Osteoblast (primary cell): ENCODE results near the gene FCRLB. TPM values are rescaled to one million over a fixed set of nuclear protein-coding genes. Genes with fewer than 3 reads are reported as not detected.
"Not testable (repeated sequence)": the region's sequence is repeated elsewhere in the genome, so short reads cannot be mapped to it uniquely, and the experiment has no call there.

ENCODE experiments used
- DNase-seq: peaks from one replicate; pipeline ENCODE4 v3.0.0; 2011; ENCODE audit warnings: low spot score, mixed read lengths; ENCODE audit not compliant: insufficient read length; ENCODE audit errors: missing footprints
- H2AFZ ChIP-seq: 2 replicates; pipeline ENCODE4 v1.6.0; 2011; ENCODE audit warnings: mild to moderate bottlenecking, low read length
- H3K27ac ChIP-seq: 2 replicates; pipeline ENCODE4 v1.5.1; 2011; ENCODE audit warnings: mild to moderate bottlenecking, low read depth, low read length, moderate library complexity
- H3K27me3 ChIP-seq: 2 replicates; pipeline ENCODE4 v1.6.0; 2012; ENCODE audit warnings: mild to moderate bottlenecking, control low read depth, inconsistent platforms, low read length, moderate library complexity; ENCODE audit not compliant: insufficient read depth
- H3K36me3 ChIP-seq: 2 replicates; pipeline ENCODE4 v1.5.1; 2011; ENCODE audit warnings: mild to moderate bottlenecking, low read length, control low read depth, moderate library complexity; ENCODE audit not compliant: insufficient read depth
- H3K4me1 ChIP-seq: 2 replicates; pipeline ENCODE4 v1.5.1; 2011; ENCODE audit warnings: mild to moderate bottlenecking, low read length, control low read depth, moderate library complexity; ENCODE audit not compliant: insufficient read depth
- H3K4me2 ChIP-seq: 2 replicates; pipeline ENCODE4 v1.6.0; 2011; ENCODE audit warnings: mild to moderate bottlenecking, low read length; ENCODE audit not compliant: insufficient read depth
- H3K4me3 ChIP-seq: fragments of 200-600 bp; sonication (generic); 3 replicates; pipeline ENCODE4 v1.5.1; 2012; ENCODE audit warnings: mild to moderate bottlenecking, low read length, inconsistent platforms; ENCODE audit not compliant: insufficient read depth
- H3K79me2 ChIP-seq: 2 replicates; pipeline ENCODE4 v1.6.0; 2012; ENCODE audit warnings: mild to moderate bottlenecking, low read length, control low read depth, inconsistent platforms; ENCODE audit not compliant: insufficient read depth
- H3K9me3 ChIP-seq: 2 replicates; pipeline ENCODE4 v1.5.1; 2011; ENCODE audit warnings: low read depth, low read length, control low read depth
- H4K20me1 ChIP-seq: 2 replicates; pipeline ENCODE4 v1.6.0; 2012; ENCODE audit warnings: mild to moderate bottlenecking, low read length, control low read depth; ENCODE audit not compliant: insufficient read depth
- total RNA-seq: library from RNA; depleted of rRNA; stranded (reverse); fragments of >200 nt; gene quantifications from 2 replicates; pipeline ENCODE4 v1.2.3, GENCODE V29; 2012
- TF ChIP-seq, protein P1 (sequence below): IDR thresholded peaks from 2 replicates; pipeline ENCODE4 v1.5.1; 2011; ENCODE audit warnings: mild to moderate bottlenecking, low read depth, low read length, moderate library complexity; ENCODE audit errors: extremely low read depth

FCRLB gene
- total RNA-seq, 1 donor = 1.8 TPM

GRCh38 chr1:161766102-161766981, 45.0 kb downstream of the FCRLB start, which contains the start of gene ATF6:
TSS of gene ATF6 (plus strand) at chr1:161766320. CDS start at chr1:161766361, 41 bp downstream.
- no peaks in the 10 kb centered on the region for H3K27me3 ChIP-seq
- DNase-seq = peak; percentile 85
- no peaks in the 10 kb centered on the region for H3K9me3 ChIP-seq
- H3K4me3 ChIP-seq = peak within 1 kb of the TSS; percentile 85
- peak within 1 kb of the TSS; percentile 95 for H3K4me2 ChIP-seq
- peaks cover 4% of the 10 kb centered on the region for H4K20me1 ChIP-seq
- peaks cover 8% of the 10 kb centered on the region for H3K4me1 ChIP-seq
- TF ChIP-seq, protein P1, sequence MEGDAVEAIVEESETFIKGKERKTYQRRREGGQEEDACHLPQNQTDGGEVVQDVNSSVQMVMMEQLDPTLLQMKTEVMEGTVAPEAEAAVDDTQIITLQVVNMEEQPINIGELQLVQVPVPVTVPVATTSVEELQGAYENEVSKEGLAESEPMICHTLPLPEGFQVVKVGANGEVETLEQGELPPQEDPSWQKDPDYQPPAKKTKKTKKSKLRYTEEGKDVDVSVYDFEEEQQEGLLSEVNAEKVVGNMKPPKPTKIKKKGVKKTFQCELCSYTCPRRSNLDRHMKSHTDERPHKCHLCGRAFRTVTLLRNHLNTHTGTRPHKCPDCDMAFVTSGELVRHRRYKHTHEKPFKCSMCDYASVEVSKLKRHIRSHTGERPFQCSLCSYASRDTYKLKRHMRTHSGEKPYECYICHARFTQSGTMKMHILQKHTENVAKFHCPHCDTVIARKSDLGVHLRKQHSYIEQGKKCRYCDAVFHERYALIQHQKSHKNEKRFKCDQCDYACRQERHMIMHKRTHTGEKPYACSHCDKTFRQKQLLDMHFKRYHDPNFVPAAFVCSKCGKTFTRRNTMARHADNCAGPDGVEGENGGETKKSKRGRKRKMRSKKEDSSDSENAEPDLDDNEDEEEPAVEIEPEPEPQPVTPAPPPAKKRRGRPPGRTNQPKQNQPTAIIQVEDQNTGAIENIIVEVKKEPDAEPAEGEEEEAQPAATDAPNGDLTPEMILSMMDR = no peak
- peak within 1 kb of the TSS; percentile 95 for H2AFZ ChIP-seq
- H3K79me2 ChIP-seq = peaks cover 50% of the 10 kb centered on the region
- H3K36me3 ChIP-seq = no peaks in the 10 kb centered on the region
- H3K27ac ChIP-seq = peak within 1 kb of the TSS; percentile 98

GRCh38 chr1:161768461-161768860, 47.1 kb downstream of the FCRLB start:
- TF ChIP-seq, protein P1 = no peak
- Histone ChIP-seq H3K4me3 (no peak overlapping the region), H3K9me3 (no peaks in the 10 kb centered on the region), H3K79me2 (peaks cover 67% of the 10 kb centered on the region), H3K4me1 (peaks cover 8% of the 10 kb centered on the region), H3K27ac (no peak overlapping the region), H3K36me3 (no peaks in the 10 kb centered on the region), H2AFZ (no peak overlapping the region), H3K4me2 (no peak overlapping the region), H3K27me3 (no peaks in the 10 kb centered on the region), H4K20me1 (peaks cover 6% of the 10 kb centered on the region)
- no peak for DNase-seq

DNA sequence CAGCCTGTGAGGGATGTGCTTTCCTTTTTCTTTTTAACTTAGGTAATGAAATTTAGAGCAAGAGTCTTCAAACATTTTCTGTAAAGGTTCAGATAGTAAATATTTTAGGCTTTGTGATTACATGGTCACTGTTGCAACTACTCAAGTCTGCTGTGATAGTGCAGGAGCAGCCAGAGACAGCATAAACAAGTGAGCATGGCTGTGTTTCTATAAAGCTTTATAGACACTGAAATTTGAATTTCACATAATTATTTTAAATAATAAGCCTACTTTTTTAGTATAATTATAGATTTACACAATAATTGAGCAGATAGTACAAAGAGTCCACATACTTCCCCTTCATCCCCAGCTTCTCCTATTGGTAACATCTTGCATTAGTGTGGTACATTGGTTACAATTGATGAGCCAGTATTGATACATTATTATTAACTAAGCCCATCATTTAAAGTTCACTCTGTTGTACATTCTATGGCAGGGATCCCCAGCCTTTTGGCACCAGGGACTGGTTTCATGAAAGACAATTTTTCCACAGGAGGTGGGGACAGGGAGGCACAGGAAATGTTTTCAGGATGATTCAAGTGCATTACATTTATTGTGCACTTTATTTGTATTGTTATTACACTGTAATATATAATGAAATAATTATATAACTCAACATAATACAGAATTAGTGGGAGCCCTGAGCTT, 47.8 kb downstream of the FCRLB start:
- no peak overlapping the region for H2AFZ ChIP-seq
- no peaks in the 10 kb centered on the region for H3K9me3 ChIP-seq
- no peak overlapping the region for H3K4me3 ChIP-seq
- peaks cover 6% of the 10 kb centered on the region for H4K20me1 ChIP-seq
- no peaks in the 10 kb centered on the region for H3K36me3 ChIP-seq
- H3K4me1 ChIP-seq = peaks cover 8% of the 10 kb centered on the region
- H3K27ac ChIP-seq = no peak overlapping the region
- no peak for DNase-seq
- TF ChIP-seq, protein P1 = no peak
- H3K4me2 ChIP-seq = no peak overlapping the region
- H3K27me3 ChIP-seq = no peaks in the 10 kb centered on the region
- H3K79me2 ChIP-seq = peaks cover 73% of the 10 kb centered on the region

DNA sequence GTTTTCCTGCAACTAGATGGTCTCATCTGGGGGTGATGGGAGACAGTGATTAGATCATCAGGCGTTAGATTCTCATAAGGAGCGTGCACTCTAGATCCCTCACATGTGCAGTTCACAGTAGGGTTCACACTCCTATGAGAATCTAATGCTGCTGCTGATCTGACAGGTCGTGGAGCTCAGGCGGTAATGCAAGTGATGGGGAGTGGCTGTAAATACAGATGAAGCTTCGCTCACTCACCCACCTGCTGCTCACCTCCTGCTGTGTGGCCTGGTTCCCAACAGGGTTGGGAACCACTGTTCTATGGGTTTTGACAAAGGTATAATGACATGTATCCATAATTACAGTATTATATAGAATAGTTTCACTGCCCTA, 48.3 kb downstream of the FCRLB start:
- H3K4me2 ChIP-seq, DNase-seq, H3K9me3 ChIP-seq, H3K4me1 ChIP-seq, H3K36me3 ChIP-seq, H3K27me3 ChIP-seq, H4K20me1 ChIP-seq, H3K4me3 ChIP-seq, H2AFZ ChIP-seq, H3K27ac ChIP-seq: not testable (repeated sequence)
- H3K79me2 ChIP-seq = peaks cover 76% of the 10 kb centered on the region
